ENCODE data around the gene PRKAG2.

The PRKAG2 gene

GRCh38 chr7:151630851-151631569 lies 245.9 kb downstream of the PRKAG2 start:
- no peak for DNase-seq

- DNase-seq: no peak
Measured at GRCh38 chr7:151630358-151630757, 246.6 kb downstream of the PRKAG2 start.

- no peak for DNase-seq
Measured at GRCh38 chr7:151629713-151630272, 247.1 kb downstream of the PRKAG2 start.

- no peak for DNase-seq
Measured at GRCh38 chr7:151628846-151629604, 247.9 kb downstream of the PRKAG2 start.

GRCh38 chr7:151626422-151627115 lies 250.3 kb downstream of the PRKAG2 start:
- DNase-seq: no peak

- DNase-seq: no peak
Measured at GRCh38 chr7:151625606-151626005, 251.3 kb downstream of the PRKAG2 start.

GRCh38 chr7:151624246-151624928 lies 252.5 kb downstream of the PRKAG2 start:
- no peak for DNase-seq

- DNase-seq: no peak
Measured at GRCh38 chr7:151623766-151624165, 253.1 kb downstream of the PRKAG2 start.

GRCh38 chr7:151621961-151622360 lies 255.0 kb downstream of the PRKAG2 start:
- no peak for DNase-seq

GRCh38 chr7:151616443-151617213 lies 260.3 kb downstream of the PRKAG2 start:
- DNase-seq: no peak

- no peak for DNase-seq
Measured at GRCh38 chr7:151615784-151616183, 261.1 kb downstream of the PRKAG2 start.

GRCh38 chr7:151615058-151615457 lies 261.9 kb downstream of the PRKAG2 start:
- no peak for DNase-seq

- no peak for DNase-seq
Measured at GRCh38 chr7:151614019-151614418, 262.9 kb downstream of the PRKAG2 start.

GRCh38 chr7:151611878-151612277 lies 265.0 kb downstream of the PRKAG2 start:
- DNase-seq: no peak

- no peak for DNase-seq
Measured at GRCh38 chr7:151611041-151611440, 265.9 kb downstream of the PRKAG2 start.

GRCh38 chr7:151608031-151608551 lies 268.8 kb downstream of the PRKAG2 start:
- DNase-seq: no peak

GRCh38 chr7:151607464-151607867 lies 269.4 kb downstream of the PRKAG2 start:
- no peak for DNase-seq

- no peak for DNase-seq
Measured at GRCh38 chr7:151603951-151604350, 273.0 kb downstream of the PRKAG2 start.

GRCh38 chr7:151601521-151602305 lies 275.2 kb downstream of the PRKAG2 start:
- DNase-seq: no peak

- no peak for DNase-seq
Measured at GRCh38 chr7:151600331-151600730, 276.6 kb downstream of the PRKAG2 start.

Data from right forelimb (tissue), 1 donor.